HG02840 (cell line): ENCODE results near the gene ZNF469.

ENCODE experiments used
- ATAC-seq: cut with Tn5 transposase; IDR thresholded peaks from one replicate; pipeline ENCODE4 v1.9.1; 2021; ENCODE audit warnings: mild to moderate bottlenecking, moderate library complexity, moderate number of reproducible peaks; ENCODE audit not compliant: unreplicated experiment, low FRiP score

Gene ZNF469

DNA sequence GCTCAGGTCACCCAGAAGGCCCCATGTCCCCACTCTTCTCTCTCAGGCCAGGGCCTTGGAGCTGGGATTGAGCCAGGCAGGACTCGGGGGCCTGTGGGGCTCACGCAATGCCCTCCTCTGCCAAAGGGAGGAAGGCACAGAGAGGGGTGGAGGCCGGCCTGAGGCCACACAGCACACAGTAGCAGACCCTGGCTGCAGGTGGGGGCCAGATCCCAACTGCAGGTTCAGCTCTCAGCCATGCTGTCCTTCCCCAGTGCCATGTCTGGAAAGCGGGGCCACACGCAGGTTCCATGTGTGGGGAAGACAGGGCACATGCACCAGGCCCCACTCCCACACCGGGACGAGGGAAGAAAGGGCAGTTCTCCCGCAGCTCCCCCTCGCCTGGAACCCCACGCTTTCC lies 37.0 kb downstream of the ZNF469 start:
- ATAC-seq = no peak

DNA sequence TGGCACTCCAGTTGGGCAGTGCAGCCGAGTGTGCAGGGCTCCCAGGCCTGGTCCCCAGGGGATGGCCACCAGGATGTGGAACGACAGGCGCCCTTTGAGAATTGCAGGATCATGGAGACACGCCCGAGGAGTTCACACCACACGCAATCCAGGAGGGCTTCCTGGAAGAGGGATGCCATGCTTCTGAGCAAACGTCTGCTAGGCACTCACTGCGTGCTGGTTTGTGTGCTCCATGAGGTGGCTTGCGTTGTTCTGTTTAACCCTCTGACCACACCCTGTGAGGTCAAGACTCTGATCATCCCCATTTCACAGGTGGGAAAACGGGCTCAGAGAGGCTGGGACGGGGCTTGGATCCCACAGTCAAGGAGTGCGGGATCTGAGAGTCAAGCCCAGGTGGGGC lies 37.7 kb downstream of the ZNF469 start:
- no peak for ATAC-seq

DNA sequence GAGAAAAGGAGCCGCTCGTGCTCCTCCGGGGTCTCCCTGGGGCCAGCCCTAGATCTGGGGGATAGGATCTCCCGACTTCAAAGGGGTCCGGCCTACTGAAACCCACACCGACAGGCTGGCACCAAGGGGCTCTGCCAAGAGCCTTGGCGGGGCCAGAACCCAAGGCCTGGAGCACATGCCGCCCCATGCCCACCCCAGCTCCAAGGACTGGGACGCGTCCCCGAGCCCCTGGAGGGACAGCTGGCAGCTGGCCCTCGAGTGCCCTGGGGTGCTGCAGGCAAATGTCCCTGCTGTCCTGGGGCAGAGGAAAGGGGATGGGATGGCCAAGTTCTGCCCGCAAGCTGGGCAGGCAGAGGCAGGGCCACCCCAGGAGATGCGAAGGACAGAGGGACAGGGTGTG lies 38.5 kb downstream of the ZNF469 start:
- no peak for ATAC-seq

DNA sequence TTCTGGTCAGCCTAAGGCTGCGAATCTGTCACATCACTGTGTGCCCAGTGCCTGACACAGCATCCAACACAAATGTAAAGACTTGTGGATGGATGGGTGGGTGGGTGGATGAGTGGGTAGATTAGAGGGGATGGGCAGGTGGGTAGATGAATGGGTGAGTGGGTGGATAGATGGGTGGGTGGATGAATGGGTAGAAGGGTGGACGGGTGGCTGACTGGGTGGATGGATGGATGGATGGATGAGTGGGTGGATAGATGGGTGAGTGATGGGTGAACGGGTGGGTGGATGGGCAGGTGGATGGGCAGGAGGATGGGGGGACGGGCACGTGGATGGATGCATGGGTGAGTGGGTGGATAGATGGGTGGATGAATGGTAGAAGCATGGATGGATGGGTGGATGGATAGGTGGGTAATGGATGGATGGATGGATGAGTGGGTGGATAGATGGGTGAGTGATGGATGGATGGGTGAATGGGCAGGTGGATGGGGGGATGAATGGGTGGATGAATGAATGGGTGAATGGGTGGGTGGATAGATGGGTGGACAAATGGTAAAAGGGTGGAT lies 39.2 kb downstream of the ZNF469 start:
- no peak for ATAC-seq

DNA sequence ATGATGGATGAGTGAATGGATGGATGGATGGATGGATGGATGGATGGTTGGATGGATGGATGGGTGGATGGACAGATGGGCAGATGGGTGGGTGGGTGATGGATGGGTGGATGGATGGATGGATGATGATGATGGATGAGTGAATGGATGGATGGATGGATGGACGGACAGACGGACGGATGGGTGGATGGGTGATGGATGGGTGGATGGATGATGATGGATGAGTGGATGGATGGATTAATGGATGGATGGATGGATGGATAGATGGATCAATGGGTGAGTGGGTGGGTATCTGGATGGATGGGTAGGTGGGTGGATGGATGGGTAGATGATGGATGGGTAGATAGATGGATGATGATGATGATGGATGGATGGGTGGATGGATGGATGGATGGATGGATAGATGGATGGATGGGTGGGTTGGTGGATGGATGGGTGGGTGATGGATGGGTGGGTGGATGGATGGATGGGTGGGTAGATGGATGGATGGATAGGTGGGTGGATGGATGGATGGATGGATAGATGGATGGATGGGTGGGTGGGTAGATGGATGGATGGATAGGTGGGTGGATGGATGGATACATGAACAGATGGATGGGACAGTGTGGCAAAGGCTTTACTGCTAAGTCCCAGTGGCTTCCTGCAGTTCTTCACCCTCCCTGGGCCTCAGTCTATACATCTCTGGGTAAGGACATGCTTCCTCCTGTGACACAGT lies 40.1 kb downstream of the ZNF469 start:
- ATAC-seq = no peak

DNA sequence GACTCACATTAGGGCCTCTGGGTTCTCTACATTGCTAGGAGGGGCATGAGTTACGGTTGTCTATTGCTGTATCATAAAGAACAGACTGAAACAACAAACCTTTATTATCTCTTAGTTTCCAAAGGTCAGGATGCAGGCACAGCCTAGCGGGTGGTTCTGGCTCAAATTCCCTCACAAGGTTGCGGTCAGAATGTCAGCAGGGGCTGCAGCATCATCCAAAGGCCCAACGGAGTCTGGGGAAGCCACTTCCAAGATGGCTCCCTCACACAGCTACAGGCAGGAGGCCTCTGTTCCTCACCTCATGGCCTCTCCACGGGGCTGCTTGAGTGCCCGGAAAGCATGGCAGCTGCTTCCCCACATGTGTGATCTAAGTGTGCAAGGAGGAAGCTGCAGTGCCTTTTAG lies 40.7 kb downstream of the ZNF469 start:
- ATAC-seq = no peak

DNA sequence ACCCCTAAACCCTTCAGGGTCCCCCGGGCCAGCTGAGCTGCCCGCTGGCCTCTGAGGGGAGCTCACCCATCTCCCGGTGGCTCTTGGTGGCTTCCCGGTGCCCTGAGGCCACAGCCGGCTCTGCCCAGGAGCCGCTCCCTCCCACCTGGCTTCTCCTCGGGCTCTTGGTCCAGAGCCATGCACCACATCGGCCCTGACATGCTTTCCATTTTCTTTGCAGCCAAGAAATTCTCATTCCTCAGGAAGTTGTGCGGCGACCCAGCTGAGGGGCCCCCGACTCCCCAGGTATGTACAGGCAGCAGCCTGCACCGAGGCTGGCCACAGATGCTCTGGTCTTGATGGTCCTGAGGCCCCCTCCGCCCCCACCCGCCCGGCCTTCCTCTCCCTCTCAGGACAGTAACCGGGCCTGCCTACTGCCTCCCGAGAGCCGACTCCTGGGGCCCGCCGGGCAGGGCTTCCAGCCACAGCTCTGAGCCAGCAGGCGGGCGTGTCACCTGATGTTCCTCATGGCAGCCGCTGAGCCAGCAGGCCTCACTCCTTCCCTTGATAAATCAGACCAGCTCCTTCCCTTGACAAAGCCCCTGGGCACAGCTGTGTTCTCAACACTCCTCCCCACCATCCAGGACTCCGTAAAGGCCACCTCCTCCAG lies 42.0 kb downstream of the ZNF469 start:
- ATAC-seq = no peak

DNA sequence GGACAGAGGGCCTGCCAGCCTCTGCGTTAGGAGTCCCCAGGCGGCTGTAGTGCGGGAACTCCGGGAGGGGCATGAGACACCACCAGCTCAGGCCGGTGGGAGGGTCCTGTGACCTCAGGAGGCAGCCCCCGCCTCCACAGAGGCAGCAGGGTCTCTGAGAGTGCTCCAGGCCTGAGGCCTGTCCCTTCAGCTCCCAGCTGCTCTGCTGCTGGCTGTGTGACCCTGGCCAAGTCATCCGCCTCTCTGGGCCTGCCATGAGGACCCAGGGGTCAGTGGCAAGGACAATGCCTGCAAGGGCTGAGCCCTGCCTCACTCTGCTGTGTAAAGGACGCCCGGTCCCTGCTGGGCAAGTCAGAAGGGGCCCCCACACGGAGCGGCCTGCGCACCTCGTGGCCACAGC lies 43.3 kb downstream of the ZNF469 start:
- no peak for ATAC-seq

DNA sequence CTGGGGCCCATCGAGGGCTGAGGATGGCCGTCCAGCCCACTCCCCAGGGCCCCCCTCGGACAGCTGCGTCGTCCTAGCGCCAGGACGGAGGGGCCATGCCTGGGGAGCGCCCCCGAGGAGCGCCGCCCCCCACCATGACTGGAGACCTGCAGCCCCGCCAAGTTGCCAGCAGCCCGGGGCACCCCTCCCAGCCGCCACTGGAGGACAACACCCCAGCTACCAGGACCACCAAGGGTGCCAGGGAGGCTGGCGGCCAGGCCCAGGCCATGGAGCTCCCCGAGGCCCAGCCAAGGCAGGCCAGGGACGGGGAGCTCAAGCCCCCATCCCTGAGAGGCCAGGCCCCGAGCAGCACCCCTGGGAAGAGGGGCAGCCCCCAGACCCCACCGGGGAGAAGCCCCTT lies 44.6 kb downstream of the ZNF469 start:
- ATAC-seq = no peak

DNA sequence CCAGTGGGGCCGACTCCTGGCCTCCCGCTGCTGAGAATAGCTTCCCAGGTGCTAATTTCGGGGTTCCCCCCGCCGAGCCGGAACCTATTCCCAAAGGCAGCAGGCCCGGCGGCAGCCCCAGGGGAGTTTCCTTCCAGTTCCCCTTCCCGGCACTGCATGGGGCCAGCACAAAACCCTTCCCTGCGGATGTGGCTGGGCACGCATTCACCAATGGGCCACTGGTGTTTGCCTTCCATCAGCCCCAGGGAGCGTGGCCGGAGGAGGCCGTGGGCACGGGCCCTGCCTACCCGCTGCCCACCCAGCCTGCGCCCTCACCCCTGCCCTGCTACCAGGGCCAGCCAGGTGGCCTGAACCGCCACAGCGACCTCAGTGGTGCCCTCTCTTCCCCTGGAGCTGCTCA lies 45.4 kb downstream of the ZNF469 start:
- ATAC-seq = no peak

DNA sequence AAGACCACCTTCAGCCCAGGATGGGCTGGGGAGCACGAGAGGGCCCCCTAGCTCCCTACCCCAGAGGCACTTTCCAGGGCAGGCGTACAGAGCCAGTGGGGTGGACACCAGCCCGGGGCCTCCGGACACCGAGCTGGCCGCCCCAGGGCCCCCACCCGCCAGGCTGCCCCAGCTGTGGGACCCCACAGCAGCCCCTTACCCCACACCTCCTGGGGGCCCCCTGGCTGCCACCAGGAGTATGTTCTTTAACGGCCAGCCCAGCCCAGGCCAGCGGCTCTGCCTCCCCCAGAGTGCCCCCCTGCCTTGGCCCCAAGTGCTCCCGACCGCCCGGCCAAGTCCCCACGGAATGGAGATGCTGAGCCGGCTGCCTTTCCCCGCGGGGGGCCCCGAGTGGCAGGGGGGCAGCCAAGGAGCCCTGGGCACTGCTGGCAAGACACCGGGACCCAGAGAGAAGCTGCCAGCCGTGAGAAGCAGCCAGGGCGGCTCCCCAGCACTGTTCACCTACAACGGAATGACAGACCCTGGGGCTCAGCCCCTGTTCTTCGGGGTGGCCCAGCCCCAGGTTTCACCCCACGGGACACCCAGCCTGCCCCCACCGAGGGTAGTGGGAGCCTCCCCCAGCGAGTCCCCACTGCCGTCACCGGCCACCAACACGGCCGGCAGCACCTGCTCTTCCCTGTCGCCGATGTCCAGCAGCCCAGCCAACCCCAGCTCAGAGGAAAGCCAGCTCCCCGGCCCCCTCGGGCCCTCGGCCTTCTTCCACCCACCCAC lies 46.0 kb downstream of the ZNF469 start:
- no peak for ATAC-seq

DNA sequence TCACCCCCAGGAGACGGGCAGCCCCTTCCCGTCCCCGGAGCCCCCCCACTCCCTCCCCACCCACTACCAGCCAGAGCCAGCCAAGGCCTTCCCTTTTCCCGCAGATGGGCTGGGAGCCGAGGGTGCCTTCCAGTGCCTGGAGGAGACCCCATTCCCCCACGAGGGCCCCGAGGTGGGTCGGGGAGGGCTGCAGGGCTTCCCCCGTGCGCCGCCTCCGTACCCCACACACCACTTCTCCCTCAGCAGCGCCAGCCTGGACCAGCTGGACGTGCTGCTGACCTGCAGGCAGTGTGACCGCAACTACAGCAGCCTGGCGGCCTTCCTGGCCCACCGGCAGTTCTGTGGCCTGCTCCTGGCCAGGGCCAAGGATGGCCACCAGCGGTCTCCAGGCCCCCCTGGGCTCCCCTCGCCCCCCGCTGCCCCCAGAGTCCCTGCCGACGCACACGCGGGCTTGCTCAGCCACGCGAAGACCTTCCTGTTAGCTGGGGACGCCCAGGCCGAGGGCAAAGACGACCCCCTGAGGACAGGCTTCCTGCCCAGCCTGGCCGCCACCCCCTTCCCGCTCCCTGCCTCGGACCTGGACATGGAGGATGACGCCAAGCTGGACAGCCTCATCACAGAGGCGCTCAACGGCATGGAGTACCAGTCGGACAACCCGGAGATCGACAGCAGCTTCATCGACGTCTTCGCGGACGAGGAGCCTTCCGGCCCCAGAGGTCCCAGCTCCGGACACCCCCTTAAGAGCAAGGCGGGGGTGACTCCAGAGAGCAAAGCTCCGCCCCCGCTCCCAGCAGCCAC lies 46.8 kb downstream of the ZNF469 start:
- no peak for ATAC-seq

DNA sequence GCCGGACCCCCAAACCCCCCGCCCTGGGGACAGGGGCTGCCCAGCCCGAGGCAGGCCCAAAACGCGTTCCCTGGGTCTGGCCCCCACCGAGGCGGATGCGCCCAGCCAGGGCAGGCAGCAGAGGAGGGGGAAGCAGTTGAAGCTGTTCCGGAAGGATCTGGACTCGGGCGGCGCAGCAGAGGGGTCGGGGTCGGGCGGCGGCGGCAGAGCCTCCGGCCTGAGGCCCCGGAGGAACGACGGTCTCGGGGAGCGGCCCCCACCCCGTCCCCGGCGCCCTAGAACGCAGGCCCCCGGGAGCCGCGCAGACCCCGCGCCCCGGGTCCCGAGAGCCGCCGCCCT lies 47.4 kb downstream of the ZNF469 start:
- no peak for ATAC-seq

DNA sequence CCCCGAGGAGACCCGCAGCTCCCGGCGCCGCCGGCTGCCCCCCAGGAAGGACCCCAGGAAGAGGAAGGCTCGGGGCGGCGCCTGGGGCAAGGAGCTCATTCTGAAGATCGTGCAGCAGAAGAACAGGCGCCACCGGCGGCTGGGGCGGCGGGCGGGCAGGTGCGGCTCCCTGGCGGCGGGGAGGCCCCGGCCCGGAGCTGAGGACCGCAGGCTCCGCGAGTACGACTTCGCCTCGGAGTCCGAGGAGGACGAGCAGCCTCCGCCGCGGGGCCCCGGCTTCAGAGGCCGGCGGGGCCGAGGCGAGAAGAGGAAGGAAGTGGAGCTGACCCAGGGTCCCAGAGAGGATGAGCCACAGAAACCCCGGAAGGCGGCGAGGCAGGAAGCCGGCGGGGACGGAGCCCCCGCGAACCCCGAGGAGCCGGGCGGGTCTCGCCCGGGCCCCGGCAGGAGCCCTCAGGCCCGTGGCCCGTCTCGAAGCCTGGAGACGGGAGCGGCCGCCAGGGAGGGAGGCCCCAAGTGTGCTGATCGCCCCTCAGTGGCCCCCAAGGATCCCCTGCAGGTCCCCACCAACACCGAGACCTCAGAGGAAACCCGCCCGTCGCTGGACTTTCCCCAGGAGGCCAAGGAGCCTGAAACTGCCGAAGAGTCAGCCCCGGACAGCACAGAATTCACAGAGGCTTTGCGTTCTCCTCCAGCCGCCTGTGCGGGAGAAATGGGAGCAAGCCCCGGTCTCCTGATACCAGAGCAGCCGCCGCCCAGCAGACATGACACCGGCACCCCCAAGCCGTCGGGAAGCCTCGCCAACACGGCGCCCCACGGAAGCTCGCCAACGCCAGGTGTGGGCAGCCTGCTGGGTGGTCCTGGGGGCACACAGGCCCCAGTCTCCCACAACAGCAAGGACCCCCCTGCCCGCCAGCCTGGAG lies 48.0 kb downstream of the ZNF469 start:
- ATAC-seq = no peak

DNA sequence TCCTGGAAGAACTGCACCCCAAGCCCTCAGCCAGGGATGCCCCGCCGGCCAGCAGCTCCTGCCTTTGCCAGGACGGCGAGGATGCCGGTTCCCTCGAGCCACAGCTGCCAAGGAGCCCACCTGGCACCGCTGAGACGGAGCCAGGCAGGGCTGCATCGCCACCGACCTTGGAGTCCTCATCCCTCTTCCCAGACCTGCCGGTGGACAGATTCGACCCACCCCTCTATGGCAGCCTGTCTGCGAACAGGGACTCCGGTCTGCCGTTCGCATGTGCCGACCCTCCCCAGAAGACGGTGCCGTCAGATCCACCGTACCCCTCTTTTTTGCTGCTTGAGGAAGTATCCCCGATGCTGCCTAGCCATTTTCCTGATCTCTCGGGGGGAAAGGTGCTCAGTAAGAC lies 48.9 kb downstream of the ZNF469 start:
- no peak for ATAC-seq

DNA sequence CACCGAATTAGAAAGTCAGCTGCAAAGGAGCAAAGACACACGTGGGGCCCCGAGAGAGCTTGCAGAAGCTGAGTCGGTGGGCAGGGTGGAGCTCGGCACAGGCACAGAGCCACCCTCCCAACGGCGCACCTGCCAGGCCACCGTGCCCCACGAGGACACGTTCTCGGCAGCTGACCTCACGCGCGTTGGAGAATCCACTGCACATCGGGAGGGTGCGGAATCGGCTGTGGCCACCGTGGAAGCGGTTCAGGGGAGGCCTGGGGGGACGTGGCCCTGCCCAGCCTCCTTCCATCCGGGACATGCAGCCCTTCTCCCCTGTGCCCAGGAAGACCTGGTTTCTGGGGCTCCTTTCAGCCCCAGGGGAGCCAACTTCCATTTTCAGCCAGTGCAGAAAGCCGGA lies 49.4 kb downstream of the ZNF469 start:
- no peak for ATAC-seq
